NCI-H748 (cell line): ENCODE measurements around the gene OPRL1.

Experiments
- DNase-seq: peaks from one replicate; lab custom pipeline; 2025; ENCODE audit not compliant: unreplicated experiment; lab: John Stamatoyannopoulos, UW

OPRL1 gene

DNA sequence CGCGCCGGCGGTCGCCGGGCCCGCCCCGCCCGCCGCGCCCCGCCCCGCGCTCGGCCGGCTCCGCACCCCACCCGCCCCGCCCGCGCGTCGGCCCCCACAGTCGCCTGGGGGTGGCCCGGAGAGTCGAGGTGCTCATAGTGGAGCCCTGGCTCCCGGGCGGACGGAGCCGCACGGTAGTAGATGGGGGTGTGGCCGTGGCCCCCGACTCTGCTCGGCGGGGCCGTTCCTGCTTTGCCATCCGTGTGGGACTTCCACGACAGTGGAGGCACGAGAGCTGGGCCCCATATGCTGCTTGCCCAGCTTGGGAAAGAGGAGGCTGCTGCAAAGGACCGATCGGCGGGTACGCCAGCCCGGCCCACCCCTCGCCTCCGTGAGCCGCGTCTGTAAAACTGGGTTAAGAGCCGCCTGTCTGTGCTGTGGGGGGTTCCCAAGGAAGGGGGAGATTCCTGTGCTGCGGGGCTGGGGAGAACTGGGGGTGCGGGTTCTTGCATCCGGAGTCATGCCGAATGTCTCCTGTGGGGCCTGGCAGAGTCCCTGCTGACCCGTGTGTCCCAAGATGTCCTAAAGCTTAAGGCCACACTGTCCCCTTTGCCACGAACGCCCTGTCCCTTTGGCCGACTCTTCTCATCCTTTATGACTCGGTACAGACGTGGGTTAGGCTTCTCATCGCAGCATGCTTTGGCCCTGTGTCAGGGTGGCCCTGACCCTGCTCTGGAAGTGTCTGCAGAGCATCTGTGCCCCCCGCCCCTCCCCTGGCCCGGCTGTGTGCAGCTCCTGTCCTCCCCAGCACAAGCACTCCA is at the start of gene OPRL1:
Gene OPRL1 (plus strand): TSS at position 70 of the 800 bp plus-strand sequence. CDS start 12,639 bp downstream, outside the sequence.
- no peak for DNase-seq

DNA sequence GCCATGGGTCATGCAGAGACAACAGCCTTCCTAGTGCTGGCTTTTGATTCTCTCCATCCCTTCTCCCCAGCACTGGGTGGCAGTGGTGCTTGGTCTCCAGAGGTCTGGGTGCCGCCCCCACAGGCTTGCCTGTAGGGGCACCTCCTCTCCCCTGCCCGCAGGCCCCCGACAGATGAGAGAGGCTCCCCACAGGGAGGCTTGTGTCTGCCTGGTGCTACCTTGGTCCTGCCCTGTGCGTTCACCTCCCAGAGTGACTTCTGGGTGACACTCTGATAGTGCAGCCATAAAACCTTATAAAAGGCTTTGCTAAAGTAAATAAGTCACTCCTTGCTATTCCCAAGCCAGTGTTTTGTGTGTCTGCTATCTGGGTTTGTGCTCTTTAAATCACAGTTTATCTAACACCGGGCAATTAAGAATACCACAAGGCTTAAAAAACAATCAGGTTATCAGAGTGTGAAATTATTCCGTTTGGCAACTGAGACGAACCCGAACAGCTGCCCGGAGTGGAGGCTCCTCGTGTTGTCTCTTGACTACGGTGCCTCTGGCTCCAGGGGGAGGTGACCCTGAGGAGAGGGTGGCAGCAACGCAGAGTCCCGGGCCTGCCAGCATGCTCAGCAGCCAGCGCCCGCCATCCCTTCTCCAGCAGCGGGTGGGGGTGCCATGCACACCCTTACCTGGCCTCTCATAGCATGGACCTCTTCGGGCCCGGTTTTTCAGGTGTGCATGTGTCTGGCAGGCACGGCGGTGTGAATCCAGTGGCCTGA is 49.3 kb upstream of the OPRL1 start:
- no peak for DNase-seq

DNA sequence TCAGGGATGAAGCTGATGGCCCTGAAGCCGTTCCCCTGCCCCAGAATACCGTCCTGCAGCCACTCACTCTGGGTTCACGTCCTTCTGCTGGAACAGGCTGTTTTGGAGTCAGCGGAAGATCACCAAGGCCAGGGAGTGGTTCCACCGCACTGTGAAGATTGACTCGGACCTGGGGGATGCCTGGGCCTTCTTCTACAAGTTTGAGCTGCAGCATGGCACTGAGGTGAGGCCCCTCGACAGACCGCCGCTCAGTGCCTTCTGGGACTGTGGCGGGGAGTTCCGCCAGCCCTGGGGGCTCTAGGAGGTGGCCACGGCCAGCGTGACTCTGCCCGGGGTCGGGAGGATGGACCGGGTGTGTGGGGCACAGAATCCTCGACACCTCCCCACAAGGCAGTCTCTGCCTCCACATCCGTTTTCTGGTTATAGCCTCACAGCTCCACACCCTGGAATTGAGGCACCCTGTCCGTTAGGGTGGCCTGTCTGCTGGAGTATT is 48.0 kb upstream of the OPRL1 start:
- no peak for DNase-seq

DNA sequence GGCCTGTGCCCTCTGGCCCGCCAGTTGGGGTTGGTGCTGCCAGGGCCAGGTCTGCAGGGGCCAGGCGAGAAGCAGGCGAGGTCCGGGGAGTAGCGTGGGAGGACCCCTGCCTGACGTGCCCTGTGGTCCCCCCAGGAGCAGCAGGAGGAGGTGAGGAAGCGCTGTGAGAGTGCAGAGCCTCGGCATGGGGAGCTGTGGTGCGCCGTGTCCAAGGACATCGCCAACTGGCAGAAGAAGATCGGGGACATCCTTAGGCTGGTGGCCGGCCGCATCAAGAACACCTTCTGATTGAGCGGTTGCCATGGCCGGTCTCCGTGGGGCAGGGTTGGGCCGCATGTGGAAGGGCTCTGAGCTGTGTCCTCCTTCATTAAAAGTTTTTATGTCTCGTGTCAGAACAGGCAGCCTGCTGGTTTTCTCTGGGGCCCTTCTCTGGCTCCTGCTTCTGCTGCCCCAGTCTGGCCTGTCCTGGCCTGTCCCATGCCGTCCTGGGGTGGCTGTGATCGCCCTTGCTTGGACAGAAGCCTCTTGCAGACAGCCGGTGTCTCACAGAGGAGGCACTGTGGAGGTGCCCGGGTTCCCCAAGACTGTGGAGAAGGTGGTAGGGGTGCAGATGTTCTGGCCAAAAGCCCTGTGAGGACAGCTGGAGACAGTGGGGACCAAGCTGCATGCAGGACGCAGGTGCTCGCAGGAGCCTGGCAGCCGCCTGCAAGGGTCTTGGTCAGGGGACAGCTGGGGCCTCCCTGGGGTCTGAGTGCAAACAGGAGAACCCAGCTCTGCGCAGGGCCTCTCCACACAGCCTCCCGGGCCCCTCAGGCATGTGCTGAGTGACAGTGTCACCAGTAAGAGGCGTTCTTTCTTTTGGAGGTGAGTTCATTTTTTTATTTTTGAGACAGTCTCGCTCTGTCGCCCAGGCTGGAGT is 46.9 kb upstream of the OPRL1 start:
- DNase-seq: no peak

DNA sequence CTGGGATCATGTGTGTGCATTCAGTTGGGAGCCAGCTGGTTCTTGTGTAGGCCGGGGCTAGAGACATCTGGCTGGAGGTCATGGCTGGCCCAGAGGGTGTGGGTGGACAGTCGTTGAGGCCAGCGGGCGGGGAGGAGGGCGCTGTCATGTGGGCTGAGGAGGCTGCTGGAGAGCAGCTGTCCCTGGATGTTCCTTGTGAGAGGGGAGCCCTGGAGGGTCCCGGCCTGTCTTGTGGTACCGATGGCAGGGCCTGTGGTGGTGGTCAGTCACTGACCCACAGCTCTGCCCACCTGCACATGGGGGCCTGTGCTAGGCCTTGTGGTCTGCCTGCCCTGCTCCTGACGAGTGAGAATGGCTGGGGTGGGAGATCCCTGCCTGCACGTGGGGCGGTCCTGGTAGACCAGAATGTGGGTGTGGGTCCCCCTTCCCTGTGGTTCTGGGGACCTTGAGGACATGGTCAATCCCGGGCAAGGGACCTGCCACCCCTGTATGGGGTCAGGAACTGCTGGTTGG is 45.8 kb upstream of the OPRL1 start:
- DNase-seq: no peak

DNA sequence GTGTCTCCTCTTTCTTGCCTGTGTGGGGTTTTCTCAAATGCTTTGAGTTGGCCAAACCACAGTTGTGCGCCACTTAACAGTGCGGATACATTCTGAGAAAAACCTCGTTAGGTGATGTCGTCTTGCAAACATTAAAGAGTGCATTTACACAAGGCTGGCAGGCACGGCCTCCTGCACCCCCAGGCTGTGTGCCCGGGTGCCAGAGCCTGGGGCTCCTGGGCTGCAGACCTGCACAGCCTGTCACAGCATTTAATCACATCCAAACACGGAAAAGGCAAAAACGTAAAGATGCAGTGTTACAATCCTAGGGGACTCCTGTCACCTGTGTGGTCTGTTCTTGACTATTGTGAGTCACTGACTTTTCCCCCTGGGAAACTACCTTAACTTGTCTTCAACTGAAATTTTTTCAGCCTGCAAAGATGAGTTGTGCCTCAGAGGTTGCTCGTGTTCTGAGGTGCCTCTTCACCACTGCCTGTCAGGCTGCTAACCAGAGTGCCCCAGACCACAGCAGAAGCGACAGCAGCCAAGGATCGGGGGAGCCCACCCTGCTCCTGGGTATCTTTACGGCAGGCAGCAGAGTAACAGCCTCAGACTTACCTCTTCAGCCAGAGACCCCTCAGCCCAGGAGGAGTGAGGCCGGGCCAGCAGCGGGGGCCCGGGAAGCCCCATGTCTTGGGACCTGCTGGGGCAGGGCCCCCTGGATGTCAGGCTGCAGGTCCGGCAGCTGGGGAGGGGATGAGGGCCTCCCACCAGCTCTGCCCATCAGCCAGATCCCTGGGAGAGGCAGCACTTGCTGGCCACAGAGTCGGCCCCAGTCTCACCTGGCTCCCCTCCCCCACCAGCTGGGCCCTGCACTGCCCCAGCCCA is 44.6 kb upstream of the OPRL1 start:
- DNase-seq: no peak

DNA sequence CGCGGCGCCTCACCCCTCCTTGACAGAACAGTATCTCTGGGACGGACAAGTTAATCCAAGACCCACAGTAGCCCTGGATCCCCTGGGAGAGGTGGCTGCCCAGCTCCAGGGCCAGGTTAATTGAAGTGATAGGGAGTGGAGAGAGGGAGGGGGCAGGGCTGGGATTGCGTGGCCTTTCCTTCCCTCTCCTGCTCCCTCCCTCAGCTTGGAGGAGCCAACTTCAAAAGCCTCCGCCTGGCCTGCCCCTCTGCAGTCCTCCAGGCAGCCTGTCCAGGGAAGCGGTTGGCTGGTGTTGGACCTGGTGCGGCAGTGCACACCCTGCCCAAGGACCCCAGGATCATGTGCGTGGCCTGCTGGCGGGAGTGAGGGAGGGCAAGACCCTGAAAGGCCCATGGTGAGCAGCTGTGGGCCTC is 43.9 kb upstream of the OPRL1 start, which contains the start of gene C20orf204:
Gene C20orf204 (plus strand): TSS at position 250 of the 413 bp plus-strand sequence. CDS start 142 bp downstream, at position 392.
- no peak for DNase-seq

DNA sequence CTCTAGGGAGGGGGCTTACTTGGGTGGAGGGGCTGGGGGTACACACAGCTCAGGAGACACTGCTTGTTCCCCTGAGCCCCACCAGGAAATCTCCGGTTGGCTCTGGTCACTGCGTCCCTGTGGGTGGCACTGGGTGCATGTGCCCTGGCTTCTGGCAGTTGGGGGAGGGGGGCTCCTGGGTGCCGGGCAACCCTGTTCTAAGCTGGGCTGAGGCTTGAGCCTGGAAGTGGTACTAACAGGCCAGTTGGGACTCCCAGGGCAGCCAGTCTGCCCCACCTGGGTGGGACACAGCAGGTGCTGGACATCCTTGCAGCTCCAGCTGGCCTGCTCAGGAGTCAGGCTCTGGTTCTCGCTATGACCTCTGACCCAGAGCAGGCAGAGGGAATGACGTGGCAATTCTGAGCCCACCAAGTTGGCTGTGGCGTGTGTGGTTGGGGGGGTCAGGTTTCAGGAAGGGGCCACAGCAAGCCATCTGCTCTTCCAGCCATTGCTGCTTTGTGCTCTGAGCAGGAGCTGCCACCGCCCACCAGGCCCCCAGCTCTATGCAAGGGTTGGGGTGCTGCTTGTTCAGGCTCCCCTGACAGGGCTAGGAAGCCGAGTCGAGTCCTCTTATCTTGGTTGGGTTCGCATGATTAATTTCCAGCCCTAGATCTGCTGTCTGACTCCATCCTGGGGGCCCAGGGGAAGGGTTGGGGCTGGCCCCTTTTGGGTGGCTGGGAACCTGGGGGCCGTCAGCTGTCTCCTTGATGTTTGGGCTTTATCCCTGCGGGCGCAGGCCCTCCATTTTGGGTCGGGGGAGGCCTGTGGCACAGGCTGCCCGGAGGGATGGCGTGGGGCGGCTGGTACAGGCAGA is 43.3 kb upstream of the OPRL1 start:
- DNase-seq: no peak

DNA sequence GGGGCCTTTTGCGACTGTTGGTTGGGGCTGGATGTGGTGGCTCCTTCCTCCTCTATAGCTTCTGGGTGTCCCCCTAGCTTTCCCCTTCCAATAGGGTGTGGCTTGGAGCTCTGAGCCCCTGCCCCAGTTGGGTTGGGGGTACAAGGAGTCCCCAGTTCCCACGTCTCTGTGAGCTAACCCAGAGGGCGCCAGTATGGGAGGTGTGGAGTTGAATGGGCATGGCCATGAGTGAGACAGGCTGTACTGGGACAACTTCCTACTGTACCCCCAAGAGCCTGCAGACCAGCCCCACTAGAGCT is 42.7 kb upstream of the OPRL1 start:
- no peak for DNase-seq

DNA sequence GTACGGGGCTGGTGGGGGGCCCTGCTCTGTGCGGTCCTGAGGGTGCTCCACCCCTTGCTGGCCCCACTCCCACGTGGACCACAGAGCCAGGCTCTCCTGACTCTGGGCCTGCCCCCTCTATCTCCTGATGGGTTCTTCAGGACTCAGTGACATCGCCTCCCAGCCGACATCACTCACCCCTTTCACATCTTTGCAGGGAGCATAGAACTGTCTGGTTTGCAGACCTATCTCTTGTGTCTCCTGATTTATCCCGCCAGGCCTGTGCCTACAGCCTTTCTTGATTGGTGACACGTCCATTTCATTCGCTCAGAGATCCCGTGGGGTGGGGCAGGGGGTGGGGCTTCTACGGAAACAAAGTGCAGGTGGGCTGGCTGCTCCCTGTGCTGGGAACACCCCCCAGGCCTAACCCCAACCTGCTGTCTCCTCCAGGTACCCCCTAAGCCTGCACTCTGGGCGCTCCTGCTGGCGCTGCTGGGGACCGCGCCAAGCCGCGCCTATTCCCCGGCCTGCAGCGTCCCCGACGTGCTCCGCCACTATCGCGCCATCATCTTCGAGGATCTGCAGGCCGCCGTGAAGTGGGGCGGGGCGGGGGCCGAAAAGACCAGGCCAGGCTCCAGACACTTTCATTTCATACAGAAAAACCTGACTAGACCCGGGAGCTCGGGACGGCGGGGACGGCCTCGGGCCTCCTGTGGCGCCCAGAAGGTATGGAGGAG is 42.2 kb upstream of the OPRL1 start:
- DNase-seq: peak; percentile 52

DNA sequence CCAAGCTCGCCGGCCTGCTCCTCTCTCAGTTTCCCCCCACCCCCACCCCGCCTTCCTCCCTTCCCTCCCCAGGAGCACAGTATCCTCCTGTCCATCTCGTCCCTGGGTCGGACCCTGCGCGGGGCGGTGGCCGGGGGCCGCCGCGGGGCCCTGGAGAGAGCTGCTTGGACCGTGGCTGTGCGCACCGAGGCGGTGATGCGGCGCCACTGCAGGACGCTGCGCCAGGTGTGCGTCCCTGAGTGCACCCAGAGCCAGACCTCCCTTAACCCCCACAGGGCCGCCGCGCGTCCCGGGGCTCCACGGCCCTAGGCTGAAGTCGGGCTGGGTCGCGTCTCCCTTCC is 41.7 kb upstream of the OPRL1 start:
- DNase-seq: peak; percentile 40

DNA sequence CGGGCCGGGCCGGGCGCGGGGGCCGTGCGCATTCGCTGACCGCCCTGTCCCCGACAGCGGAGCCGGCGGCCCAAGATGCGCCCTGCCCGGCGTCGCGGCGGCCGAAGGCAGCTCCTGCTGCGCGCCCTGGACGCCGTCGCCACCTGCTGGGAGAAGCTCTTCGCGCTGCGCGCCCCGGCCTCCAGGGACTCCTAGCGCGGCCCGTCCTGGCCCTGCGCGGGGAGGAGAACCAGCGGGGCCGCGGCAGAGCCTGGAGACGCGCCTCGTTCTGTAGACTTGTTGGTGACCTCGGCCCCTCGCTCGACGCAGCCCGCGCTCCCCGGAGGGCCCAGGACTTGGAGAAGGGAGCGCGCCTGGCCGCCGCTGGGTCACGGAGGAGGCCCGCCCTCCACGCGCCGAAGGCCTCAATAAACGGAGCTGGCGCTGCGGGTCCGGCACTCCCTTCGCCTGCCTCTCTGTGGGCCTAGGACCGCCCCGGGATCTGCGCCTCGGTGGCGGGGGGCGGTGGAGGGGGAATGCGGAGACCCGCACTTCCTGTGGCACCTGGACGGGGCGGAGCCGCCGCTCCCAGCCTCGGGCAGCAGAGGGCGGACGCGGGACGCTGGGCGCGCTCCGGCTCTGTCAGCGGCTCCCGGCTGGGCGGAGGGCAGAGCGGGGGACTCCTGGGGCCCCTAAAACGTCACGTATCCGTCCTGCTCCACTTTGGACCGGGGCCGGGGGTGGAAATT is 41.2 kb upstream of the OPRL1 start:
- peak; percentile 66 for DNase-seq

DNA sequence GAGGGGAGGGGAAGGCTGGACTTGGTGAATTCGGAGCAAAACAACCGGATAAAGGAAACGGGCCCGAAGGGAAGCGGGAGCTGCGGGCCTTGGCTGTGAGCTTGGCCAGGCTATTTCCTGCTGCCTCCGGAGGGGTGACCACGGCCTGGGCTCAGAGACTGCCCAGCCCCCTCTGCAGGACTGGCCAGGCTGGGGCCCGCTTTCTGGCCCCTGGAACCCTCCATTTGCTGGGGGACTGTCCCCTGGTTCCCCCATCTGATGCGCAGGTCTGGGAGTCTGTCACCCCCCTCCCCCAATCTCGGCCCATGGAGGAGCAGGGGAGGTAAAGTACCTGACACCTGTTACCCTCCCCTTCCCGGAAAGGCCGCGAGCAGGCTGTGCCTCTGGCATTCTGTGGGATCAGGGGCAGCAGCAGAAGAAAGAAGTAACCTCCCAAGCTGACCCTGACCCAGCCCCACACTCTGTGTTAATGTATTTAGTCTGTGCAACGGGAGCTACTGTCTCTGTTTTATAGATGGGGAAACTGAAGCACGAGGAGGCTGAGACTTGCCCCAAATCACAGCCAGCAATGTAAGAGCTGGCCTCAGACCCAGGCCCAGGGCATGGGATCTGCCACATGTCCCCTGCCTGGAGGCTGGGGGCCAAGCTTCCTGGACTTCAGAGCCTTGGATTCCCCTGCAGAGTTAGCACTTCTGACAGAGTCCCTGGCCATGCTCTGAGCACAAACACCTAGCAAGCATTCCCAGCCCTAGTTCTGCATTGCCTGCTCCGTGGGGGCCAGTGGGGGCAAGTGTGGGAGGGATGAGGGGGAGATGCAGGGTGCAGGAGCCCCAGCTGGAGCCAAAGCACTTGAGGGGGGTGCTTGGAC is 40.4 kb upstream of the OPRL1 start:
- no peak for DNase-seq

DNA sequence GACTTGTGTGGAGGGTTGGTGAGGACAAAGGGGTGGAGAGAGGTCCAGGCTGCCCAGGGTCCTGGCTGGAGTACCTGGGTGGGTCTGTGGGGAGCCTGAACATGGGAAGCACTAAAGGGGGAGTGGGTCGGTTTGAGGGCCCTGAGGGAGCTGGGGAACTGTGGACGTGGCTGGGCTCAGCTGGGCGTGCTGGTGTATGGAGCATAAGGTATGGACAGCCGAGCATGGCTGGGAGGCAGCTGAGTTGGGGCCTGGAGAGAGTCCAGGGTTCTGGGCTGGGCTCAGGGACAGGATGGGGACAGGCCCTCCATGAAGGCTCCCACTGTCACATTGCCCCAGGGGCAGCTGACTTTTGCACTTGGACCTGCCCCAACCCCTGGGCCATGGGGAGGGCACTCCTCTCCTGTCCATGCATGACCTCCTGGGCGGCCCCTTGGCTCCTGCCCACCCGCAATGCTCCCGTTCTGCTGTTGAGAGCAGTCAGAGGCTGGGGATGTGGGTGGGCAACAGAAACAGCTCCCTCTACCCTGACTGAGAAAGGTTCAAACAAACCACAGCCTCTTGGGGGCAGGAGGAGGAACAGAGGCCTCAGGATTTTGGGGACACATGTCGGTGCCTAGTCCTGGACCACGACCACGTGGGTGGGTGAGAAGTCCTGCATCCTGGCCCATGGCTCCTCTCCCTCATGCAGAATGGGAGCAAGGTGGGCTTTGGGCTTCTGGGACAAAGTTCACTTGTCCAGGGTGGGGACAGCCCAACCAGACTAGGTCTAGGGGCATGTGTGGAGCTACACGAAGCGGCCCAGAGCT is 39.4 kb upstream of the OPRL1 start:
- no peak for DNase-seq

DNA sequence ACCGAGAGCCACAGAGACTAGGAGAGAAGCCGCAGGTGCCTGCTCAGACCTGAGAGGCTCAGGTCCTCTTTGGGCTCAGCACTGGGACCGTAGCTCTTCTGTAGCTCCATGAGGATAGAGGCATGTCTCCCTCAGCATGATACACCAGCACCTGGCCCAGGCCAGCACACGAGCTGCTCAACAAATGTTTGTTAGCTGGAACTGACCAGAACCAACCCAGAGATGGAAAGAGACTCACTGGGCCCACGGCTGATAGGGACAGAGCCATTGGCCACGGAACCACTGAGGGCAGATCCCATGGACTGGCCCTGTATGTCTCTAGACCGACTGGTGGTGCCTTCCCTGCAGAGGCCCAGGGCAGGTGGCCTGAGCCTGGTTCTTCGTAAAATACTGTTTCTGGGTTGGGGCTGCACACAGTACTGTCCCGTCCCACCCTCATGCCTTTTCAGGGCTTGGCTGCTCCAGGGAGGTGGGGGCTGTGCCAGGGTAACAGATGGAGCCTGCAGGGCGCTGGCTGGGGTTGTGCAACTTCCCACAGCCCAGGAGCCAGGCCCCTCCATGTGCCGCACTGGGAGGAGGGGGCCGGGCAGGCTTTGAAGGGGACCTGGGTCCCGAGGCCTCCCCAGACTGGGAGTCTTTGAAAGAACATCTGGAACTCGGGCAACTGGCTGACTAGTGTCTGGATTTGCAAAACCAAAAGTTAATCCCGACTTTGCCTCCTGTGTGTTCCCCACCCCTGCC is 38.7 kb upstream of the OPRL1 start:
- no peak for DNase-seq

DNA sequence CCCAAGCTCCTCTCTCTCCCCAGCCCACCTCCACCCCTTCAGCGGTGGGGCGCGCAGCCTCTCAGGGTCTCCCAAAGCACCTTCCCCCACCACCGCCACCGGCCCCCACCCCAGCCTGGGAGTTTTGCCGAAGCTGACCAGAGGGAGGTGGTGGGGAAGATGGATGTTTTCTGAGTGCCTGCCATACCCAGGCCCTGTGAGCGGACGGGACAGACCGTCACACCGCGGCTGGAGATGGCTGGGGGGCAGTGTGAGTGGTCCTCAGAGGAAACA is 38.2 kb upstream of the OPRL1 start:
- DNase-seq: no peak
